ENCODE measurements around the gene TMBIM4.

Gene TMBIM4

GRCh38 chr12:66087365-66087943 lies 82.3 kb downstream of the TMBIM4 start:
- DNase-seq, result peak; percentile 82

- DNase-seq, result no peak
Observed at GRCh38 chr12:66085998-66086397, 83.8 kb downstream of the TMBIM4 start.
